Stimulated activated naive CD4-positive, alpha-beta T cell (primary cell): Measurements from ENCODE around the gene ME3.
"Not testable (repeated sequence)": the region's sequence is repeated elsewhere in the genome, so short reads cannot be mapped to it uniquely, and the experiment has no call there.

Experiments used
- DNase-seq, 6 experiments: peaks; one replicate each; lab custom pipeline; 2025; lab: John Stamatoyannopoulos, UW

ME3 gene

DNA sequence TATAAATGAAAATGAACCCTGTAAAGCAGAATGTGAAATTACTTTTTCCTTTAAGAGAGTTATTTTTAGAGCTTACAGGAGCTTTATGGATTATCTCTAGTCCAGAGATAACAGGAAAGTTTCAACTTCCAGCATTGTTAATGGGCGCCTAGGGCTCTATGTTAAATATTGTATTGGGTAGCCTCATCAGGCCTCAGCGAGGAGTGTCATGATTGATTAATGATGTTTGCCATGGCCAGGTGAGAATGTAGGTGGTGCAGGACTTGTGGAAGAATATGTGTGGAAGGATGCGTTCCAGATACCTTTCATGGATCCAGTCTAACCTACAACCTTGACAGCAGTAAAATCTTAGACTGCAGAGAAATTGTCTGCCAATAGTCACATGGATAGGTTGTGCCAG is 50.6 kb downstream of the ME3 start:
- no peak for DNase-seq

DNA sequence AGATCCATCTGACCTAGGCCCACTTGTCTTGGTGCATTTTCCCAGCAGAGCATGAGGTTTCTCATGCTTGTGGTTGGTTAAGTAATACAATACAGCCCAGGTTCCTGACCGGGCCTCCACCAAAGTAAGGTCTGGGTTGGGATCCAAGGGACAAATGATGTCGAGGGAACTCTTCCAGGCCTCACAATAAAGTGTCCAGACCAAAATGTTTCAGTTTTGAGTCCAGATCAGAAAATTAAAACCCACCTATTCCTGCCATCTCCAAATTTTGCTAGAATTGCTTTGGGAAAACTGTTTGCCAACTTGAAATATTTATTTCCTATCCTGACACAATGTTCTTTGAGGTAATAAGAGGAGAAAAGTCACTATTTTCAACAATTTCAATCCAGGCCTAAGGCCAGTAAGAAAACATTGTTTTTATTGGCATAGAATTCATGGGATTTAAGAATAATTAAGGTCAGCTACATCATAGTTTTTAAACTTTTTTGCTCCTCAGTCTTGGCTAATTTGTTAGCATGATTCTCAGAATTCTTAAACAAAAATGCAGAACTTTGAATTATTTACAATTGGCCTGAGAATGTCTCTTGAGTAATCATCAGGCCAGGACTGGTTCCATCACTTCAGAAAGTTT is 51.4 kb downstream of the ME3 start:
- no peak for DNase-seq

DNA sequence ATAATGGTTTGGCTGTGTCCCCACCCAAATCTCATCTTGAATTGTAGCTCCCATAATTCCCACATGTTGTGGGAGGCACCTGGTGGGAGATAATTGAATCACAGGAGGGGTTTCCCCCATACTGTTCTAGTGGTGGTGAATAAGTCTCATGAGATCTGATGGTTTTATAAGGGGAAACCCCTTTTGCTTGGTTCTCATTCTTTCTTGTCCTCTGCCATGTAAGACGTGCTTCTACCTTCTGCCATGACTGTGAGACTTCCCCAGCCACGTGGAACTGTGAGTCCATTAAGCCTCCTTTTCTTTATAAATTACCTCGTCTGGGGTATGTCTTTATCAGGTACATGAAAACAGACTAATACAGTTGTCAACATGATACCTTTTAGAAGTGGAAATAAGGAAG is 53.0 kb downstream of the ME3 start:
- DNase-seq: not testable (repeated sequence)

DNA sequence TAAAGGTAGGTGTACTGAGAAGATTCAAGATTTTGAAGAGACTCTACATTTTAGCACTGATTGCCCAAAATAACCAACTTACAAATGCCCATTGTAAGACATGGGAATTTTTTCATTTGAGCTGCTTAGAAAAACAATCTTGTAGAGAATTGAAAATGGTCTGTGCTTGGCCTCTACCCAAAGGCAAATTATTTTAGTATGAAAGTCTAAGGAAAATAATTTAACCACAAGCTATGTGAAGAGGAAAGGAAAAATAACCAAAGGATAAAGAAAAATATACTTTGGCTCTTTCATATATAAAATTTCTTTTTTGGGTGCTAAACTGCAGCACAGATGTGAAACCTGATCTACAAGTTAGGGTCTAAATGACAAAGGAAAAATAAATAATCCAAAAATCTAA is 54.9 kb downstream of the ME3 start:
- no peak for DNase-seq

DNA sequence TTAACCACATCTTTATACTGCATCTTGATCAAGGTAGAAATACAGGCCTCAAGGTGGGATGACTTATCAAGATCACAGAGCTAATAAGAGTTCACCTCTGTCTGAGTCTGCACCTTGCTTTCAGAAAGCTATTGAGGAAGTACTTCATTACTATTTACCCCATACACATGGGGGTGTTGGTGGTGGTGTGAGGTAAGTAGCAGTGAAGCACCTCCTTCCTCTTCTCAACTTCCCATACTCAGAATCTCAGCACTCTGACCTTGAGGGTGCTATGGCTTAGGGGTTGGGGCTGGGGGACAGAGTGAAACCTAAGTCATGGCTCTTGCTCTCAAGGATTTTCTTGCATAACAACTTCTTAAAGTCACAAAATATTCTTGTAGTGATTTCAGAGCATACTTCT is 56.9 kb downstream of the ME3 start:
- no peak for DNase-seq

DNA sequence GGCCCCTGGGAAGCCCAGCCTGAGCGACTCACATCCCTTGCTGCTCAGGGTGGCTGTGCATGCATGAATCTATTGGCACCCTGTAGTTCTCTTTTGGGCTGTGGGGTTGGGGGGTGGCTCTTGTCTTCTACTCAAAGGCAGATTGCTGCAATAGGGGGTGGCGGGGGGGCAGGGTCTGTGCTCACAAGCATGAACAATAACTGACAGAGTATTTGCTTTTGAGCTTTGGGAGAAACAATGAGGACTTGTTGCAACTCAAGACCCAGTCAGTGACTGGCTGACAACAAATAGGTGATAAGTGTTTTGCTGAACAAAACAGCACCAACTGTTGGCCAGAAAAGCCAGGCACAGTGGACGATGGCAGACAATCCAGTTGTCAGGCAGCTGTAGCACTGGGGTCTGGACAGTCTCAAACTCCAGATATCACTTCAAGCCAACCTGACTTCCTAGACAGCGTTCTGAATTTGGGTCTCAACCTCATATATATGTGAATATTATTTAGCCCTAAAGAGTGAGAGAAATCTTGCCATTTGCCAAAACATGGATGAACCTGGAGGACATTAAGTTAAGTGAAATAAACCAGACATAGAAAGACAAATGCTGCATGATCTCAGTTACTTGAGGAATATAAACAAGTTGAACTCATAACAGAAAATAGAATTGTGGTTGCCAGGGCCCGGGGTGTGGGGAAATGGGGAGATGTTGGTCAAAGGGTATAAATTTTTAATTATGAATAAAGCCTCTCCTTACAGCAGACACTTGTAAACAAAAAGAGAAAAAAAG is 61.7 kb downstream of the ME3 start:
- DNase-seq: no peak

DNA sequence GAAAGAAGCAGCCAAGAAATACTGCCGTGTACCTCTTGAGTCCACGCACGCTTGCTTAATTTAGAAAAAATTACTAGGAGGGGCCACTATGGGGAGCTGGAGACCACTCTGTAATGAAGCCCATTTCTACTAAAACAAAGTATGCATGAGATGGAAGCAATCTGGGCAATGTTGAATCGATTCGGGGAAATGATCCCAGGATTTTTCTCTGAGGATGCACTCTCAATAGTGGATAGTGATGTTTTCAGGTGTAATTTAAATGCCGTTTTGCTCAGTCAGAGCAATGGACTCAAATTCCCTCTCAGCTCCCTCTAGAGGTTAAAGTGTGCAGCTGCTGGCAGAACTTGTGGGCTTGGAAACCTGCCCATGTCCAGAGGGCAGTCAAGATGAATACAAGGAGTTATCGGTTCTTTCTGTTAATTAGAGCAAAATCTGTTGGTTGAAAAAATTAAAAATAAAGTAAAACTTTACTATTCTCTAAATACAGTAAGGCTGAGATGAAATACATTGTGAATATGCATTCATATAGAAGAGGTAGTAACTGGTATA is 64.1 kb downstream of the ME3 start:
- DNase-seq: peak in 1 of 6 experiments; percentile 22

DNA sequence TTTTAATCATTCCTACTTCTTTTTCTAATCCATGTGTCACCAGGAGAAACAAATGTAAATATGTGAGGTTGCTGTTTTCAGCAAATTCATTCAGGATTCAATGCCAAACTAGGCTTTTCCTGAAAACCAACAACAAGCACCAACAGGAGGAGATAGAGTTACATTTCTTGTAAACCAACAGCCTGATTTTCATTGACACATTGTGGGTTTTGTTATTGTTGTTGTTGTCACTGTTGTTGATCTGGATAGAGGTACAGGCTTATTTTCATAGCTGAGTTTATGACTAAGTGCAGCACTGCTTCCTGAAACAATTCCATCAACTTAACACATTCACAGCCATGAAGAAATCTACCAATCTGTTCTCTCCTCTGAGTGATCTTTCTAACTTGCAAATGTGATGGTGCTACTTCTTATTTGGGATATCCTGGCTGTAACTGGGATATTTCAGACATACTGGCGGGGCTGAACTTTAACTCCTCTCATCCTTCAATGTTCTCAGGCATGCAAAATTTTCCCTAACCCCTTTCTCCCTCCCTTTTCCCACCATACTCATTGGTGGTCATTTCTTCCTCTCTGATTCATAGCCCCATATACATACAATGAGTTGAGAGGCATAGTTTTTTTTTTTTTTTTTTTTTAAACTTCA is 65.5 kb downstream of the ME3 start:
- no peak for DNase-seq

DNA sequence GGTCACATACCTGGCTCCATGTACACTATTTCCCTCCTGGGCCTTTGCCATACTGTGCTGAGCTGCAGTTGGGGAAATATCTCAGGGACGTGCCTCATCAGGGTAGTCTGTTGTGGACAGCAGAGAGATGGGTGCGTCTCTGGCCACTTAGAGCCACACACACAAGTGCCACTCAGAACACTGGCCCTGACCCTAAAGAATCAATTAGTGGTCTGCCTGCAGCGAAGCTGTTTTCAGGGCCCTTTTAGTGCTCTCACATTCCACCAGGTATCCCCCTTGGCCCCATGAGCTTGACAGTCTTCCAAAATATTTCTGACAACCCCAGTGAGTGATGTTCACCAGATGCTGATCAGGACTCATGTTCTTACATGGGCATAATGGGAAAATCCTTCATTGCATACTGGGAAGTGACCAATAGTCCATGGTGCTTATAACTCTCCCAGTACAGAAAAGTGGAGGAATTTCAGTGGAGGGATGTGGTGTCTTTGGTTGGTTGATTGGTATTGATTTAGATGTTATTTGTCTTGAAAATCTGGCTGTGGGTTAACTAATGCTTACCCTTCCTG is 66.1 kb downstream of the ME3 start:
- no peak for DNase-seq

DNA sequence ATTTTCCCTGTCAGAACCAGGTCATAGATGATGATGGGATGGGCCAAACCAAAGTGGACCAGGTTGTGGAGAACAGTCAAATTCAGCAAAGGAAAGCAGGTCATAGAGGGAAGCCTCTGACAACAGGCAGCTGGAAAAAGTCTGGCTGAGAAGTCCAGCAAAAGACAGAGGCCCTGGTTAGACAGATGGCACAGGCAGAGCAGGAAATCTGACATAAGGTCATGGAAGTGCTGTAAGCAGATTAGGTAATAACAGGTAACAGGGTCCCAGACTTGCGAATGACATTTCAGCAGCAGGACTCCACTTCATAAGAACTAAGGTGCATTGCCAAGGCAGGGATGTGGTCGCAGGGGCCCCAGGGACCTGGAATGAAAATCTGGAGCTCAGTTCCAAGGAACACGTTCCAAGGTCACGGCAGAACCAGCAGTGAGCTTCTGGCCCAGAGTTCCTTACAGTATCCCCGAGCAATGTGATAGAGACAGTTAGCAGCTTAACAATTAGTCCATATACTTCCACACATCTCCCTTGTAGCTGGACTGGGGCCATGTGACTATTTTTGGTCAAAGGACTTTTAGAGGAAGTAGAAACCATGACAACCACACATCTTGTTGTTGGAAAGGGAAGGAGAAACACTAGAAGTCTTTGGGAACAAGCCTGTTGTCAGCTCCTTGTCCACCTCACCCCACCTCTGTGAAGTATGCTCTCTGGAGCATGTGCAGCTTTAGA is 75.4 kb downstream of the ME3 start:
- DNase-seq: no peak

DNA sequence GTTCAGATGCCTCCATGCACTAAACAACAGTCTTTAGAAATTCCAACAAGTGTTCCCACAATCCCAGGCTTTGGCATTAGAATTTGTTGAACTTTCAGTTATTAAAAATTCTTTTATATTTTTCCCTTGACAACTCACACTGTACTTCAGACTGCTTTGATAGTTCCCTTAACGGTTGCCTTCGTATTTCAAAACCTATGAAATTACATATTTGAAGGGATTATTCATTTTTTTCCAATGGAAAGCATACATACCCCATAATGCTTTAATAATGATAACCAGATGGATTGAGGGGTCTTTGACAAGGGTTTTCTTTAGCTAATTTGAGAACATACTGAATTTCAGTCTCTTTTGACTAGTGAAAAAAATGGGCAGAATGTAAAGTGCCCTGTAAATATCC is 76.5 kb downstream of the ME3 start:
- no peak for DNase-seq

DNA sequence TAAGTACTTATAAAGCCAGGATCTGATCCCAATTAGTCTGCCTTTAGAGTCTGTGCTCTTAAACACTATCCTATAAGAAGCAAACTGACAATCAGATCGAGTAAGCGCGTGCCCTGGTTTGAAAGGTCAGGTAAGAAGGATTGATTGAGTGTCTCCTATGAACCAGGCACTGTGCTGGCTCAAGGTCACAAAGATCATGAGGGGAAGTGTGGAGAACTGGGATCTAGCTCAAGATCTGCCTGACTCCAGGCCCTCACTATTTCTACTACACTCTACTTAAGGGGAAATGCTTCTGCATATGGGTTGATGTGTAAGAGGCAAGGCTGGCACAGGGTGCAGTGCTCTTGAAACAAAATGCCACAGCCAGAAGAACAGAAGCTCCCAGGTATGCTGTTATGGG is 77.0 kb downstream of the ME3 start:
- DNase-seq: no peak

DNA sequence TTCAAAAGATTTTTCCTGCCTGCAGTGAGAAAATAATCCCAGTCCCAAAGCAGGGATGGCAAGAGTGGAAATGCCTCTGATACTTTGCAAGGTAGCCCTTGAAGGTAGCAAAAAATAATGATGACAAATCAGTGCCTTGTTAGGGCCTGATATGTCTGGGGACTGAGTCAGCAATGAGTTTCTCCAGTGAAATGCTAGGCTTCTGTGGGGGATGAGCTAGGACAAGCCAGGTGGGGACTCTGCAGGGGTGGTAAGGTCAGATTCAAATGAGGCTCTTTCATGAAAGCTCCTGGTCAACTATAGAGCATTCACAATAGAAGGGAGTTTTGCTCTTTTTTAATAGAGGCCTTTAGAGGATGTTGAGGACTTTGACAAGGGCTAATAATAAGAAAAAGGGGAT is 77.7 kb downstream of the ME3 start:
- no peak for DNase-seq

DNA sequence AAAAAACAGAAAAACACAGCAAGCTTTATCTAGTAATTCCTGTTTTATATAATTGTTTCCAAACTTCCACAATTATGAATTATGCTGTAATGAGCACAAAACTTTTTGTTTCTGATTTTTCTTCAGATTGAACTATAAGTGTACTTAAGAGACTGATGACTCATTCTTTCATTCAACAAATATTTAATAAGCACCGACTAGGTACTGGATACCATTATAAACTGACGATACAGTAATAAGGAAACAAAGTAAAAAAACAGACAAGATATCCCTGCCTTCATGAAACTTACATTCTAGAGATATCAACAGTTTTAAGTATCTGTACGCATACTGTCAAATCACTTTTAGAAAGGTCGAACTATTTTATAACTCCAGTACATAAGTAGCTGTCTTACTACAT is 78.6 kb downstream of the ME3 start:
- no peak for DNase-seq

DNA sequence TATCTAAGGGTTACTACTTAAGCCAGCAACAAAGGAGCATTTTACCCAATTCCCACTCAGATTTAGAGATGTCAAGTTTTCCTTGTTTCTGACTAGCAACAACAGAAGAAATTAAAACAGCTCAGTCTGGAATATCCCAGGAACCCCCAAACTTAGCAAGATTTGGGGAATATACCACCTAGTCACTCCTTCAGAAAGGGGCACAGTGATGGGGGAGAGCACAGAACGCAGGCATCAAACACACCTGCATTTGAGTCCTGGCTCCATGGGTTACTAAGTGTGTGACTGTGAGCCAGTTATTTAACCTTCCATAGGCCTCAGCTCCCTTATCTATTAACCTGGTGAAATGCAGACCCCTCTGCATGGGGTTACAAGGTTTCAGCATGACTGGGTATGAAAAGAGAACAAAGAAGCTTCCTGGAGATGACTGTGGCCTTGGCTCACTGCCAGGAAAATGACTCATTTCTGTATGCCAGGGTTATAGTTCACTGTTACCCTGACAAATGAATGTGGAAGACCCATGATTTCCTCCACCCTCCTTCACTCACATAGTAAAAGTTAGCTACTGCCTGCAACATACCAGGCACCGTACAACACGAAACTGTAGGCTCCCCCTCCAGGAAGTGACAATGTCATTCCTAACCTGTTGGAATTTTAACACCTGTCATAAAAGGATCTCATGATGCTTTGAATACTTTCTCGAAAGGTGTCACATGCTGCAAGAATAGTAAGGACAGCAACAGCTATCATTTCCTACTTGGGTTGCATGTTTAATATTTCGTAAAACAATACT is 79.6 kb downstream of the ME3 start:
- DNase-seq: peak in 3 of 6 experiments; percentile 11 to 30 (median 16)

DNA sequence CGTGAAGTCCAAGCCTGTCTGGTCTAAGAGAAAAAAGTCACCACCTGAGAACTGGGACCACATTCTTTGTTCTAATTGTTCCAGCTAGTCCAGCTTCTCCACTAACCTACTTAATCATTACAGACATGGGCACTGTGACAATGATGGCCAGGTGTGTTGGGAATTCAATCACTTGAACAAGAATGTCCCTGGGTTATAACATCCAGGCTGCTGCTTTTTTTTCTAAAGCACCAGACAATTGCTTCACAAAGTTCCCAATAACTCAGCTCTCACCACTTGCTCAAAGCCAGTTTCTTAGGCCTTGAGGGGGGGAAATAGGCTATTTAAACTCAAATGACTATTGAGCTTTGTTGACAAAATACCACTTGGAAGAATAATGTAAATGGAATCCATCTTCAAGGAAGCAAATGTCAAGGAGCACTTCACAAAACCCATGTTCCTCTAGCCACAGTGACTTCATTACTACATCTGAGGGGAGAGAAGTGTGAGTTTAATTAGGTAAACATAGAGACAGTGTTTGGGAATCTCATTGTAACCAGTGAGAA is 80.3 kb downstream of the ME3 start:
- DNase-seq: no peak

DNA sequence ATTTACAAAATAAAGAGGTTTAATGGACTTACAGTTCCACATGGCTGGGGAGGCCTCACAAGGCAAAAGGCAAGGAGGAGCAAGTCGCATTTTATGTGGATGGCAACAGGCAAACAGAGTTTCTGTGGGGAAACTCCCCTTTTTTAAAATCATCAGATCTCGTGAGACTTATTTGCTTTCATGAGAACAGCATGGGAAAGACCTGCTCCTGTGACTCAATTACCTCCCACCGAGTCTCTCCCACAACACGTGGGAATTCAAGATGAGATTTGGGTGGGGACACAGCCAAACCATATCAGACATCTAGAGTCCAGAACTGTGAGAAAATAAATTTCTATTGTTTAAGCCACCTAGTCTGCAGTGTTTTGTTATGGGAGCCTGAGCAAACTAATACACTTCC is 80.8 kb downstream of the ME3 start:
- no peak for DNase-seq

DNA sequence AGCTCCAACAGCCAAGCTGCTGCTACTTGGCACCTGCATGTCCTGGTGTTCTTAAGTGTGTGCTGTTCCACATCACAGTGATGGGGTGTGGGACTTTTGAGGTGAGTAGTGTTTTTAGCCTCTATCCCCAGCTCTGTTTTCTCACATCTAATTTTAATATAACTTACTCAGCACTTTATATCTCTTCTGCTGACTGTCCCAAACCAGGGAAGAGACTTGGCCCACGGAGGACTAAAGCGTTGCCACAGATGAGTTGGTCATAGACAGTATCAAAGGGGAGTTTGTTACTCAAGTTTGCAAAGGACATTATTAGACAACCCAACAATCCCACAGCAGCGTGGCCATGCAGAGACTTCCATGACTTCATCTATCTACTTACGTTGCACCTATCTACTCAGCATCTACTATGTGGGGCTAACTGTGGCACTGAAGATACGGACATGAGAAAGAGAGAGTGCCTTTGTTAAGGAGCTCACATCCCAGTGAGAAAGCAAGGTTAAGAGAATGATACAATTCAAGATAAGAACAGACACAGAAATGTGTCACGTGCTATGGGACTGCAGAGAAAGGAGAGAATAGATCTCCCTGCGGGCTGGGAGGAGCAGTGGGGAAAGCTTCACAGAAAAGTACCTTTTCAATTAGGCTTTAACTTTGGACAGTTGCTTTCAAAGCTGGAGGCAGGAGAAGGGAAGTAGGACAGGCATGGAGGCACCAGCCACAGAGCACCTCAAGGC is 82.4 kb downstream of the ME3 start:
- DNase-seq: no peak

DNA sequence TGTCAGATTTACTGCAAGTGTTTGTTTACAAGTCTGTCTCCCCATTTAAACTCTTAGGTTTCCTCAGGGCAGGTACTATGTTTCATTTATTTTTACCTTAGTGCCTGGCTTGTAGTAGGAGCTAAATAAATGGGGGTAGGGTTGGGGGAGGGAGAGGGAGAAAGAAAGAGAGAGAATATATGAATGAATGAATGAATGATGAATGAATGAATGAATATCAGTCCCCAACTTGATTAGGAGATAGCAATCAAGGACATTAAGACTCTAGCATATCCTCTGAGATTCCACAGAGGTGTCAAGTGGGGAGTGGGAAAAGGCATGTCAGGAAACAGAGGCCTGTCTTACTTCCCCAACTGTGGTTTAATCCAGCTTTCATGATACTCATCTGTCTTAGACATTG is 83.2 kb downstream of the ME3 start:
- no peak for DNase-seq

DNA sequence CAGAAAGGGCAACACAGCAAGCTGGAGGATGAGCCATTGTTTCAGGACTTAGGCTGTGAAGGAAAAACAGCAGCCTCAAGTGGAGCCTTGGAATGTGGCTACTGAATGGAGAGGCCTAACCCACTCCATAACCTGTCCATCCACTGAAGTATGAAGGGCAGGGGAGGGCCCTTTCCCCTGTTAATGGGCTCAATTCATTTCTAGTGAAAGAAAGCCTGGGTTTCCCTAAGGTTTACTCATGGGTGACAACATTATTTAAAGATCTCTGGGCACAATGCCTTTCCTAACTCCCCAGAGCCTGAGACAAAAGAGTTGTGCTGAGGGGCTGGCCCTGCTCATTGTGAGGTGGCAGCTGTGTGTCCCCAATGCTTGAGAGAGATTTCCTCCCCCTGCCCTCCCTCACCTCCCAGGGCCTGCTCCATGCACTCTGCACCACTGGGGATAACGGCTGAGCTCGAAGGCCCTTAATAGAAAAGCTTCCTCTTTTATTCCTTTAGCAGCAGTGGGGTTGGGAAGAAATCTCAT is 83.8 kb downstream of the ME3 start:
- DNase-seq: no peak
